HepG2 (cell line): ENCODE results near the gene CRYBB2.

Source experiments
- EZH2 ChIP-seq: conservative IDR thresholded peaks from 2 replicates; pipeline ENCODE4 v1.6.1; 2012; ENCODE audit warnings: mild to moderate bottlenecking, low read depth, low read length, moderate library complexity
- HNRNPLL ChIP-seq: fragments of 200-400 bp; formaldehyde crosslinking; IDR thresholded peaks from 2 replicates; pipeline ENCODE4 v1.6.1; 2017; ENCODE audit warnings: mild to moderate bottlenecking, low read depth, low read length; ENCODE audit not compliant: poor library complexity, severe bottlenecking
- KMT2A ChIP-seq: sonication (generic); formaldehyde crosslinking; IDR thresholded peaks from 2 replicates; pipeline ENCODE4 v1.4.0; 2020; ENCODE audit warnings: missing genetic modification reagents
- MEIS1 ChIP-seq: sonication (generic); formaldehyde crosslinking; IDR thresholded peaks from 2 replicates; pipeline ENCODE4 v1.9.0; 2021; ENCODE audit warnings: mild to moderate bottlenecking, missing genetic modification reagents, moderate library complexity, borderline replicate concordance
- NR2C2 ChIP-seq: sonication (generic); formaldehyde crosslinking; IDR thresholded peaks from 2 replicates; pipeline ENCODE4 v1.4.0; 2020; ENCODE audit warnings: missing genetic modification reagents, mild to moderate bottlenecking, moderate library complexity, borderline replicate concordance
- SP2 ChIP-seq: sonication (generic); formaldehyde crosslinking; IDR thresholded peaks from 2 replicates; pipeline ENCODE4 v1.5.1; 2020; ENCODE audit warnings: mild to moderate bottlenecking, missing genetic modification reagents
- ZNF670 ChIP-seq: sonication (generic); formaldehyde crosslinking; IDR thresholded peaks from 2 replicates; pipeline ENCODE4 v1.8.0; 2022; ENCODE audit warnings: mild to moderate bottlenecking, missing genetic modification reagents, borderline replicate concordance
- TF ChIP-seq, protein P1 (sequence below): sonication (generic); formaldehyde crosslinking; IDR thresholded peaks from 2 replicates; pipeline ENCODE4 v1.5.0; 2020; ENCODE audit warnings: mild to moderate bottlenecking, missing genetic modification reagents, moderate library complexity
- TF ChIP-seq, protein P2 (sequence below): sonication (generic); formaldehyde crosslinking; IDR thresholded peaks from 2 replicates; pipeline ENCODE4 v1.4.0; 2020; ENCODE audit warnings: missing genetic modification reagents, borderline replicate concordance
- TF ChIP-seq, protein P3 (sequence below): sonication (generic); formaldehyde crosslinking; IDR thresholded peaks from 2 replicates; pipeline ENCODE4 v1.4.0; 2020; ENCODE audit warnings: missing genetic modification reagents

DNA sequence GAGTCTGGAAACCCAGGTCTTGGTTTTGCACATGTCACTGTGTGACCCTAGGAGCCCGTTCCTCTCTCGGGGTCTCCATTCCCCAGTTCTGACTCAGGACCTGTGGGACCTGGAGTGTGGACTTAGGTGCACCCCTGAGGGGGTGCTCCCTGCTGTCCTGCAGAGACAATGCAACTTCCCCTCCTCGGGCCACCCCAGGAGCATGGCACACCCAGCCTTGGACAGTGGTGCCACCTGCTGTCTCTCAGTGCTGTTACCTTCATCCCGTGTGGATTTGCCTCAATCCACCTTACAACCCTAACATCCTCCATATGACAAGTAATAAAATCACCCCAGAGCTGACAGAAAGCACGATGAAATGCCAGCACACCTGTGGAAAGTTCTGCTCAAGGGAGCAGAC lies 47.3 kb upstream of the CRYBB2 start:
- TF ChIP-seq, protein P1, sequence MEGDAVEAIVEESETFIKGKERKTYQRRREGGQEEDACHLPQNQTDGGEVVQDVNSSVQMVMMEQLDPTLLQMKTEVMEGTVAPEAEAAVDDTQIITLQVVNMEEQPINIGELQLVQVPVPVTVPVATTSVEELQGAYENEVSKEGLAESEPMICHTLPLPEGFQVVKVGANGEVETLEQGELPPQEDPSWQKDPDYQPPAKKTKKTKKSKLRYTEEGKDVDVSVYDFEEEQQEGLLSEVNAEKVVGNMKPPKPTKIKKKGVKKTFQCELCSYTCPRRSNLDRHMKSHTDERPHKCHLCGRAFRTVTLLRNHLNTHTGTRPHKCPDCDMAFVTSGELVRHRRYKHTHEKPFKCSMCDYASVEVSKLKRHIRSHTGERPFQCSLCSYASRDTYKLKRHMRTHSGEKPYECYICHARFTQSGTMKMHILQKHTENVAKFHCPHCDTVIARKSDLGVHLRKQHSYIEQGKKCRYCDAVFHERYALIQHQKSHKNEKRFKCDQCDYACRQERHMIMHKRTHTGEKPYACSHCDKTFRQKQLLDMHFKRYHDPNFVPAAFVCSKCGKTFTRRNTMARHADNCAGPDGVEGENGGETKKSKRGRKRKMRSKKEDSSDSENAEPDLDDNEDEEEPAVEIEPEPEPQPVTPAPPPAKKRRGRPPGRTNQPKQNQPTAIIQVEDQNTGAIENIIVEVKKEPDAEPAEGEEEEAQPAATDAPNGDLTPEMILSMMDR, result peak; percentile 71
- TF ChIP-seq ZNF670 (CRISPR knock-in tag) (no peak), HNRNPLL (no peak), KMT2A (CRISPR knock-in tag) (no peak), NR2C2 (no peak), EZH2 (no peak), MEIS1 (no peak), SP2 (CRISPR knock-in tag) (no peak)
- TF ChIP-seq, protein P2, sequence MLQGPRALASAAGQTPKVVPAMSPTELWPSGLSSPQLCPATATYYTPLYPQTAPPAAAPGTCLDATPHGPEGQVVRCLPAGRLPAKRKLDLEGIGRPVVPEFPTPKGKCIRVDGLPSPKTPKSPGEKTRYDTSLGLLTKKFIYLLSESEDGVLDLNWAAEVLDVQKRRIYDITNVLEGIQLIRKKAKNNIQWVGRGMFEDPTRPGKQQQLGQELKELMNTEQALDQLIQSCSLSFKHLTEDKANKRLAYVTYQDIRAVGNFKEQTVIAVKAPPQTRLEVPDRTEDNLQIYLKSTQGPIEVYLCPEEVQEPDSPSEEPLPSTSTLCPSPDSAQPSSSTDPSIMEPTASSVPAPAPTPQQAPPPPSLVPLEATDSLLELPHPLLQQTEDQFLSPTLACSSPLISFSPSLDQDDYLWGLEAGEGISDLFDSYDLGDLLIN (CRISPR knock-in tag), result no peak
- TF ChIP-seq, protein P3, sequence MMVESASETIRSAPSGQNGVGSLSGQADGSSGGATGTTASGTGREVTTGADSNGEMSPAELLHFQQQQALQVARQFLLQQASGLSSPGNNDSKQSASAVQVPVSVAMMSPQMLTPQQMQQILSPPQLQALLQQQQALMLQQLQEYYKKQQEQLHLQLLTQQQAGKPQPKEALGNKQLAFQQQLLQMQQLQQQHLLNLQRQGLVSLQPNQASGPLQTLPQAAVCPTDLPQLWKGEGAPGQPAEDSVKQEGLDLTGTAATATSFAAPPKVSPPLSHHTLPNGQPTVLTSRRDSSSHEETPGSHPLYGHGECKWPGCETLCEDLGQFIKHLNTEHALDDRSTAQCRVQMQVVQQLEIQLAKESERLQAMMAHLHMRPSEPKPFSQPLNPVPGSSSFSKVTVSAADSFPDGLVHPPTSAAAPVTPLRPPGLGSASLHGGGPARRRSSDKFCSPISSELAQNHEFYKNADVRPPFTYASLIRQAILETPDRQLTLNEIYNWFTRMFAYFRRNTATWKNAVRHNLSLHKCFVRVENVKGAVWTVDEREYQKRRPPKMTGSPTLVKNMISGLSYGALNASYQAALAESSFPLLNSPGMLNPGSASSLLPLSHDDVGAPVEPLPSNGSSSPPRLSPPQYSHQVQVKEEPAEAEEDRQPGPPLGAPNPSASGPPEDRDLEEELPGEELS (CRISPR knock-in tag), result no peak
